Thoracic aorta (tissue), 2 donors: ENCODE measurements around the gene SLC38A8. TPM values are rescaled to one million over a fixed set of nuclear protein-coding genes. Genes with fewer than 3 reads are reported as not detected.

Source experiments
- ATAC-seq: fragments of 150-250 bp; one replicate; pipeline ENCODE4 v1.8.0; 2017; ENCODE audit warnings: low read depth; ENCODE audit not compliant: insufficient number of reproducible peaks, low FRiP score
- DNase-seq: peaks from one replicate; pipeline ENCODE4 v3.0.0-alpha.2; 2020; ENCODE audit warnings: low spot score
- H3K27ac ChIP-seq, 2 donors: fragments of 200-600 bp; sonication (generic); 1 replicate in 1 of 2; 2 replicates in 1 of 2; pipeline ENCODE4 v1.5.1; 2016; ENCODE audit warnings: mild to moderate bottlenecking in 2 of 2, moderate library complexity in 2 of 2
- H3K27me3 ChIP-seq: fragments of 200-600 bp; sonication (generic); replicated peaks from 2 replicates; pipeline ENCODE4 v1.6.0; 2016; ENCODE audit warnings: mild to moderate bottlenecking; ENCODE audit not compliant: insufficient read depth
- H3K36me3 ChIP-seq: fragments of 200-600 bp; sonication (generic); one replicate; pipeline ENCODE4 v1.5.1; 2016
- H3K4me1 ChIP-seq, 2 donors: fragments of 200-600 bp; sonication (generic); 1 replicate in 1 of 2; 2 replicates in 1 of 2; pipeline versions ENCODE4 v1.5.1 to v1.6.0; 2016; ENCODE audit warnings: low read depth in 2 of 2, mild to moderate bottlenecking in 1 of 2; ENCODE audit not compliant: control insufficient read depth in 1 of 2
- H3K4me3 ChIP-seq: fragments of 200-600 bp; sonication (generic); 2 replicates; pipeline ENCODE4 v1.5.1; 2016; ENCODE audit warnings: mild to moderate bottlenecking
- H3K9me3 ChIP-seq: fragments of 200-600 bp; sonication (generic); 2 replicates; pipeline ENCODE4 v1.5.1; 2016
- CTCF ChIP-seq: fragments of 200-600 bp; sonication (generic); IDR thresholded peaks from one replicate; pipeline ENCODE4 v1.5.1; 2019; ENCODE audit warnings: antibody characterized with exemption
- total RNA-seq, 2 donors: library from RNA; depleted of rRNA; stranded (reverse); fragments of >200 nt; gene quantifications; one replicate each; pipeline versions ENCODE4 v1.1.0 to v1.2.3, GENCODE V29; 2016

SLC38A8 gene
- total RNA-seq, 2 donors from 2014 or later: not detected

GRCh38 chr16:84042879-84043485 is 387 bp upstream of the SLC38A8 start:
- Histone ChIP-seq H3K36me3 (no peaks in the 10 kb centered on the region), H3K4me3 (no peak overlapping the region), H3K27ac (no peak overlapping the region), H3K27me3 (no peaks in the 10 kb centered on the region), H3K9me3 (no peaks in the 10 kb centered on the region), H3K4me1 (no peaks in the 10 kb centered on the region)
- DNase-seq (no peak), ATAC-seq (no peak)
- TF ChIP-seq CTCF: no peak

- Histone ChIP-seq H3K36me3 (no peaks in the 10 kb centered on the region), H3K27ac (no peak overlapping the region), H3K9me3 (no peaks in the 10 kb centered on the region), H3K4me3 (no peak overlapping the region), H3K27me3 (no peaks in the 10 kb centered on the region), H3K4me1 (no peaks in the 10 kb centered on the region)
- no peak for DNase-seq
- no peak for ATAC-seq
- TF ChIP-seq CTCF: no peak
Observed at GRCh38 chr16:84041881-84042280, 714 bp downstream of the SLC38A8 start.

GRCh38 chr16:84040823-84041820 is 1.5 kb downstream of the SLC38A8 start:
- Histone ChIP-seq H3K27ac (no peak overlapping the region), H3K27me3 (no peaks in the 10 kb centered on the region), H3K36me3 (no peaks in the 10 kb centered on the region), H3K4me1 (no peaks in the 10 kb centered on the region), H3K9me3 (peaks cover 4% of the 10 kb centered on the region), H3K4me3 (no peak overlapping the region)
- ATAC-seq: no peak
- DNase-seq: no peak
- TF ChIP-seq CTCF: no peak

- TF ChIP-seq CTCF: no peak
- H3K4me1 ChIP-seq: no peaks in the 10 kb centered on the region
Observed at GRCh38 chr16:84040226-84040822, 2.3 kb downstream of the SLC38A8 start.

GRCh38 chr16:84039696-84040095 is 2.9 kb downstream of the SLC38A8 start:
- no peak for TF ChIP-seq CTCF
- no peak for ATAC-seq

More at GRCh38 chr16:84040226-84040822, 2.3 kb downstream of the SLC38A8 start:
- H3K36me3 ChIP-seq: no peaks in the 10 kb centered on the region
- no peak overlapping the region for H3K4me3 ChIP-seq
- no peak for DNase-seq
- H3K27ac ChIP-seq: no peak overlapping the region
- H3K27me3 ChIP-seq: no peaks in the 10 kb centered on the region
- peaks cover 10% of the 10 kb centered on the region for H3K9me3 ChIP-seq
- ATAC-seq: no peak

More at GRCh38 chr16:84039696-84040095, 2.9 kb downstream of the SLC38A8 start:
- Histone ChIP-seq H3K4me1 (no peaks in the 10 kb centered on the region), H3K27ac (no peak overlapping the region), H3K27me3 (no peaks in the 10 kb centered on the region), H3K36me3 (no peaks in the 10 kb centered on the region), H3K9me3 (peaks cover 10% of the 10 kb centered on the region), H3K4me3 (no peak overlapping the region)
- DNase-seq: no peak
